Caco-2 (cell line): ENCODE results near the gene DDX50. TPM values are rescaled to one million over a fixed set of nuclear protein-coding genes. Genes with fewer than 3 reads are reported as not detected.
A peak's percentile ranks its signal among the peaks of the same experiment; 100 is the strongest.
"Not testable (repeated sequence)": the region's sequence is repeated elsewhere in the genome, so short reads cannot be mapped to it uniquely, and the experiment has no call there.

Experiments
- BruUV-seq: library from RNA; stranded (reverse); fragments of 400-500 nt; replicated peaks from 2 replicates; lab custom pipeline; 2021; lab: Mats Ljungman, UMichigan
- CTCF ChIA-PET: fragments of 300-600 bp; sonication (Branson Sonifier 250); formaldehyde crosslinking; loops from one replicate; lab custom pipeline; 2022; ENCODE audit warnings: antibody characterized with exemption; lab: Charles Lee
- POLR2A ChIA-PET: fragments of 300-600 bp; sonication (Branson Sonifier 250); formaldehyde crosslinking; loops from one replicate; lab custom pipeline; 2022; ENCODE audit warnings: antibody characterized with exemption; lab: Charles Lee
- DNase-seq, 2 experiments: peaks; one replicate each; pipeline versions ENCODE4 v3.0.0 to v3.0.0-alpha.2; 2020 to 2022
- H3K27me3 ChIP-seq: replicated peaks from 2 replicates; pipeline ENCODE4 v1.6.0; 2011; ENCODE audit warnings: low read length; ENCODE audit not compliant: control insufficient read depth, insufficient read depth
- H3K36me3 ChIP-seq: 2 replicates; pipeline ENCODE4 v1.5.1; 2011; ENCODE audit warnings: low read length; ENCODE audit not compliant: control insufficient read depth, insufficient read depth
- H3K4me1 ChIP-seq: fragments of 250-450 bp; sonication (Bioruptor Pico); 2 replicates; pipeline ENCODE4 v1.5.1; 2020; ENCODE audit warnings: mild to moderate bottlenecking
- H3K4me3 ChIP-seq: 2 replicates; pipeline ENCODE4 v1.5.1; 2011; ENCODE audit warnings: low read depth, mild to moderate bottlenecking, control low read depth, low read length
- H3K9me3 ChIP-seq: fragments of 250-450 bp; sonication (Bioruptor Pico); 2 replicates; pipeline ENCODE4 v1.5.1; 2020; ENCODE audit warnings: mild to moderate bottlenecking, moderate library complexity
- H3K27ac Mint-ChIP-seq: one replicate; pipeline ENCODE4 v1.8.0; 2022; ENCODE audit warnings: mixed read lengths; ENCODE audit not compliant: unreplicated experiment
- H3K27me3 Mint-ChIP-seq: one replicate; pipeline ENCODE4 v1.8.0; 2022; ENCODE audit warnings: mixed read lengths; ENCODE audit not compliant: insufficient read depth, unreplicated experiment
- H3K36me3 Mint-ChIP-seq: one replicate; pipeline ENCODE4 v1.8.0; 2022; ENCODE audit warnings: mild to moderate bottlenecking, mixed read lengths; ENCODE audit not compliant: insufficient read depth, unreplicated experiment
- H3K4me1 Mint-ChIP-seq: one replicate; pipeline ENCODE4 v1.8.0; 2022; ENCODE audit warnings: low read depth, mixed read lengths; ENCODE audit not compliant: unreplicated experiment
- H3K4me3 Mint-ChIP-seq: one replicate; pipeline ENCODE4 v1.8.0; 2022; ENCODE audit warnings: mild to moderate bottlenecking, moderate library complexity, mixed read lengths; ENCODE audit not compliant: unreplicated experiment
- H3K9me3 Mint-ChIP-seq: one replicate; pipeline ENCODE4 v1.8.0; 2022; ENCODE audit warnings: mixed read lengths; ENCODE audit not compliant: unreplicated experiment
- CTCF ChIP-seq, 2 experiments: fragments of 200-600 bp in 1 of 2; IDR thresholded peaks; 1 replicate in 1 of 2; 2 replicates in 1 of 2; pipeline versions ENCODE4 v1.5.1 to v1.8.0; 2011 to 2022; ENCODE audit warnings: antibody characterized with exemption in 1 of 2, control low read depth in 1 of 2, inconsistent platforms in 1 of 2, low read depth in 1 of 2, low read length in 1 of 2, mild to moderate bottlenecking in 1 of 2, moderate library complexity in 1 of 2; ENCODE audit not compliant: insufficient read depth in 1 of 2, severe bottlenecking in 1 of 2, unreplicated experiment in 1 of 2
- intact Hi-C: fragments of 100-400 bp; cut with micrococcal nuclease; formaldehyde crosslinking; loops from one replicate; pipeline ENCODE4 v1.10.0; 2022; ENCODE audit not compliant: unreplicated experiment
- total RNA-seq: library from RNA; stranded (reverse); gene quantifications from 2 replicates; pipeline ENCODE4 v1.2.3, GENCODE V29; 2022

The DDX50 gene
- total RNA-seq, 1 experiment from 2014 or later, result 76.7 TPM

GRCh38 chr10:68959695-68960527 lies 58.8 kb downstream of the DDX50 start:
- no peak overlapping the region for H3K27ac Mint-ChIP-seq
- no TSS peak for BruUV-seq
- H3K36me3 Mint-ChIP-seq, result peaks cover 92% of the 10 kb centered on the region
- intact Hi-C loops, result no loop called here
- no peak for TF ChIP-seq CTCF (IDR thresholded peaks at IDR 0.05; ENCODE audit: insufficient read depth in 1 of 2, low read depth in 1 of 2, low read length in 1 of 2, severe bottlenecking in 1 of 2, unreplicated experiment in 1 of 2)
- H3K36me3 ChIP-seq, result peaks cover 3% of the 10 kb centered on the region; the same call in 1 of the 2 replicates
- no peaks in the 10 kb centered on the region for H3K9me3 Mint-ChIP-seq
- H3K4me1 Mint-ChIP-seq, result no peaks in the 10 kb centered on the region
- H3K27me3 Mint-ChIP-seq, result no peaks in the 10 kb centered on the region
- CTCF ChIA-PET, result interaction anchor here (0.6 kb wide), 1 partner anchor 884 kb away, joined by 4 read pairs; no protein-coding TSS in a partner anchor
- POLR2A ChIA-PET, result interaction anchor here (0.6 kb wide), 2 partner anchors 27 to 188 kb away, joined by 3 read pairs; no protein-coding TSS in a partner anchor
- no peaks in the 10 kb centered on the region for H3K9me3 ChIP-seq
- no peak overlapping the region for H3K4me3 Mint-ChIP-seq
- no peak overlapping the region for H3K4me3 ChIP-seq
- no peaks in the 10 kb centered on the region for H3K27me3 ChIP-seq
- no peak for DNase-seq
- H3K4me1 ChIP-seq, result peaks cover 11% of the 10 kb centered on the region

GRCh38 chr10:68963151-68963550 lies 62.0 kb downstream of the DDX50 start:
- H3K27me3 Mint-ChIP-seq, result no peaks in the 10 kb centered on the region
- H3K4me3 Mint-ChIP-seq, result no peak overlapping the region
- Histone ChIP-seq H3K4me3 (no peak overlapping the region), H3K27me3 (no peaks in the 10 kb centered on the region), H3K4me1 (peaks cover 2% of the 10 kb centered on the region; the same call in 1 of the 2 replicates), H3K9me3 (no peaks in the 10 kb centered on the region), H3K36me3 (peaks cover 3% of the 10 kb centered on the region)
- ChIA-PET POLR2A (no interaction called here), CTCF (no interaction called here)
- no peaks in the 10 kb centered on the region for H3K9me3 Mint-ChIP-seq
- no TSS peak for BruUV-seq
- H3K4me1 Mint-ChIP-seq, result no peaks in the 10 kb centered on the region
- no peak overlapping the region for H3K27ac Mint-ChIP-seq
- DNase-seq, result no peak
- intact Hi-C loops, result no loop called here
- no peak for TF ChIP-seq CTCF (IDR thresholded peaks at IDR 0.05; ENCODE audit: insufficient read depth in 1 of 2, low read depth in 1 of 2, low read length in 1 of 2, severe bottlenecking in 1 of 2, unreplicated experiment in 1 of 2)
- peaks cover 98% of the 10 kb centered on the region for H3K36me3 Mint-ChIP-seq

GRCh38 chr10:68973975-68974374 lies 72.9 kb downstream of the DDX50 start:
- CTCF ChIA-PET, result no interaction called here
- Mint-ChIP-seq H3K9me3 (no peaks in the 10 kb centered on the region), H3K4me1 (peaks cover 6% of the 10 kb centered on the region), H3K36me3 (peaks cover 100% of the 10 kb centered on the region), H3K27me3 (no peaks in the 10 kb centered on the region), H3K27ac (no peak overlapping the region), H3K4me3 (no peak overlapping the region)
- BruUV-seq, result no TSS peak
- Histone ChIP-seq H3K27me3 (no peaks in the 10 kb centered on the region), H3K36me3 (peaks cover 23% of the 10 kb centered on the region), H3K4me1 (no peaks in the 10 kb centered on the region), H3K9me3 (no peaks in the 10 kb centered on the region), H3K4me3 (no peak overlapping the region)
- POLR2A ChIA-PET, result no interaction called here
- no peak for TF ChIP-seq CTCF (IDR thresholded peaks at IDR 0.05; ENCODE audit: insufficient read depth in 1 of 2, low read depth in 1 of 2, low read length in 1 of 2, severe bottlenecking in 1 of 2, unreplicated experiment in 1 of 2)
- intact Hi-C loops, result no loop called here
- DNase-seq, result no peak

GRCh38 chr10:68975936-68976473 lies 74.9 kb downstream of the DDX50 start:
- H3K4me3 ChIP-seq, POLR2A ChIA-PET, CTCF ChIA-PET, H3K27me3 ChIP-seq, H3K27me3 Mint-ChIP-seq, BruUV-seq, H3K9me3 ChIP-seq, H3K4me3 Mint-ChIP-seq, intact Hi-C loops, DNase-seq, H3K4me1 ChIP-seq, H3K4me1 Mint-ChIP-seq, H3K9me3 Mint-ChIP-seq: not testable (repeated sequence)
- peaks cover 16% of the 10 kb centered on the region for H3K36me3 ChIP-seq
- peak overlapping the region; percentile 24 for H3K27ac Mint-ChIP-seq
- H3K36me3 Mint-ChIP-seq, result peaks cover 100% of the 10 kb centered on the region
